Thyroid gland (tissue), 4 donors: ENCODE data around the gene ADCY3.

Source experiments
- POLR2A ChIP-seq, 2 donors: fragments of 450-650 bp; IDR thresholded peaks; one replicate each; pipeline ENCODE4 v1.6.1; 2017; ENCODE audit warnings: antibody characterized with exemption in 2 of 2, mild to moderate bottlenecking in 2 of 2, moderate library complexity in 1 of 2
- TF ChIP-seq, protein P1 (sequence below), 6 experiments: fragments of 200-600 bp in 3 of 6; fragments of 450-650 bp in 3 of 6; sonication (generic) in 3 of 6; IDR thresholded peaks; one replicate each; pipeline ENCODE4 v1.5.1; 2016 to 2019; ENCODE audit warnings: antibody characterized with exemption in 6 of 6, mild to moderate bottlenecking in 2 of 6, inconsistent platforms in 1 of 6, moderate library complexity in 1 of 6

GRCh38 chr2:24950102-24950501 lies 30.1 kb upstream of the ADCY3 start:
- TF ChIP-seq, protein P1, sequence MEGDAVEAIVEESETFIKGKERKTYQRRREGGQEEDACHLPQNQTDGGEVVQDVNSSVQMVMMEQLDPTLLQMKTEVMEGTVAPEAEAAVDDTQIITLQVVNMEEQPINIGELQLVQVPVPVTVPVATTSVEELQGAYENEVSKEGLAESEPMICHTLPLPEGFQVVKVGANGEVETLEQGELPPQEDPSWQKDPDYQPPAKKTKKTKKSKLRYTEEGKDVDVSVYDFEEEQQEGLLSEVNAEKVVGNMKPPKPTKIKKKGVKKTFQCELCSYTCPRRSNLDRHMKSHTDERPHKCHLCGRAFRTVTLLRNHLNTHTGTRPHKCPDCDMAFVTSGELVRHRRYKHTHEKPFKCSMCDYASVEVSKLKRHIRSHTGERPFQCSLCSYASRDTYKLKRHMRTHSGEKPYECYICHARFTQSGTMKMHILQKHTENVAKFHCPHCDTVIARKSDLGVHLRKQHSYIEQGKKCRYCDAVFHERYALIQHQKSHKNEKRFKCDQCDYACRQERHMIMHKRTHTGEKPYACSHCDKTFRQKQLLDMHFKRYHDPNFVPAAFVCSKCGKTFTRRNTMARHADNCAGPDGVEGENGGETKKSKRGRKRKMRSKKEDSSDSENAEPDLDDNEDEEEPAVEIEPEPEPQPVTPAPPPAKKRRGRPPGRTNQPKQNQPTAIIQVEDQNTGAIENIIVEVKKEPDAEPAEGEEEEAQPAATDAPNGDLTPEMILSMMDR (IDR thresholded peaks at IDR 0.05): no peak
- no peak for TF ChIP-seq POLR2A (IDR thresholded peaks at IDR 0.05)
